ENCODE results near the gene SCYGR7.

SCYGR7 gene

GRCh38 chr2:227772932-227773331 lies 44.8 kb downstream of the SCYGR7 start:
- Histone ChIP-seq H3K36me3 (ENCODE audit: insufficient read depth, low read length) (no peaks in the 10 kb centered on the region), H3K9ac (ENCODE audit: low read depth, low read length) (no peak overlapping the region; the same call in 1 of the 2 replicates), H3K9me3 (ENCODE audit: control insufficient read depth, insufficient read depth, low read length) (no peaks in the 10 kb centered on the region), H3K4me1 (ENCODE audit: insufficient read depth, low read length) (peaks cover 16% of the 10 kb centered on the region)

GRCh38 chr2:227774011-227774624 lies 46.0 kb downstream of the SCYGR7 start:
- Histone ChIP-seq H3K4me1 (ENCODE audit: insufficient read depth, low read length) (peaks cover 16% of the 10 kb centered on the region), H3K9ac (ENCODE audit: low read depth, low read length) (no peak overlapping the region), H3K36me3 (ENCODE audit: insufficient read depth, low read length) (no peaks in the 10 kb centered on the region), H3K9me3 (ENCODE audit: control insufficient read depth, insufficient read depth, low read length) (no peaks in the 10 kb centered on the region)

GRCh38 chr2:227774895-227775842 lies 47.0 kb downstream of the SCYGR7 start:
- Histone ChIP-seq H3K4me1 (ENCODE audit: insufficient read depth, low read length) (peaks cover 16% of the 10 kb centered on the region), H3K9me3 (ENCODE audit: control insufficient read depth, insufficient read depth, low read length) (no peaks in the 10 kb centered on the region), H3K36me3 (ENCODE audit: insufficient read depth, low read length) (no peaks in the 10 kb centered on the region), H3K9ac (ENCODE audit: low read depth, low read length) (no peak overlapping the region)

All from ES-I3 (cell line).